IMR-90 (cell line): ENCODE data around the gene PLA2G3. TPM values are rescaled to one million over a fixed set of nuclear protein-coding genes. Genes with fewer than 3 reads are reported as not detected.
A peak's percentile ranks its signal among the peaks of the same experiment; 100 is the strongest.

Source experiments
- ATAC-seq: fragments of 200-7000 bp; cut with Tn5 transposase; 2 replicates; pipeline ENCODE4 v1.9.1; 2020; ENCODE audit warnings: low read depth, mild to moderate bottlenecking, moderate library complexity
- BruUV-seq: library from RNA; stranded (reverse); fragments of 400-500 nt; replicated peaks from 2 replicates; lab custom pipeline; 2021; lab: Mats Ljungman, UMichigan
- CTCF ChIA-PET: fragments of 300-600 bp; formaldehyde crosslinking; extraction: SDS; loops from one replicate; lab custom pipeline; 2021; ENCODE audit warnings: antibody characterized with exemption; lab: Yijun Ruan, JAX
- POLR2A ChIA-PET: fragments of 300-600 bp; sonication (Branson Sonifier 250); formaldehyde crosslinking; loops from one replicate; lab custom pipeline; 2022; ENCODE audit warnings: antibody characterized with exemption; ENCODE audit not compliant: unreplicated experiment; lab: Charles Lee
- DNase-seq: peaks from one replicate; pipeline ENCODE4 v3.0.0; 2013
- H2AFZ ChIP-seq: replicated peaks from 2 replicates; pipeline ENCODE3; 2013; ENCODE audit warnings: low read length, mild to moderate bottlenecking; ENCODE audit not compliant: poor library complexity
- H2AK5ac ChIP-seq: 2 replicates; pipeline ENCODE4 v1.6.1; 2013; ENCODE audit warnings: low read depth, low read length, inconsistent platforms
- H2AK9ac ChIP-seq: replicated peaks from 2 replicates; pipeline ENCODE3; 2013; ENCODE audit warnings: mild to moderate bottlenecking, low read depth, low read length, moderate library complexity; ENCODE audit not compliant: poor library complexity
- H2BK120ac ChIP-seq: 2 replicates; pipeline ENCODE4 v1.6.1; 2013; ENCODE audit warnings: low read depth, low read length, inconsistent platforms
- H2BK15ac ChIP-seq: 3 replicates; pipeline ENCODE4 v1.6.1; 2013; ENCODE audit warnings: low read depth, low read length, inconsistent platforms
- H2BK20ac ChIP-seq: 2 replicates; pipeline ENCODE4 v1.6.1; 2013; ENCODE audit warnings: low read depth, mild to moderate bottlenecking, inconsistent platforms, low read length, moderate library complexity
- H2BK5ac ChIP-seq: 2 replicates; pipeline ENCODE4 v1.6.1; 2013; ENCODE audit warnings: mild to moderate bottlenecking, low read depth, low read length, inconsistent platforms; ENCODE audit not compliant: poor library complexity, severe bottlenecking
- H3K14ac ChIP-seq: replicated peaks from 2 replicates; pipeline ENCODE4 v1.6.1; 2013; ENCODE audit warnings: low read depth, low read length, inconsistent platforms
- H3K18ac ChIP-seq: 2 replicates; pipeline ENCODE4 v1.6.1; 2013; ENCODE audit warnings: low read depth, low read length, control low read depth
- H3K23ac ChIP-seq: 2 replicates; pipeline ENCODE4 v1.6.1; 2013; ENCODE audit warnings: low read depth, low read length, inconsistent platforms
- H3K27ac ChIP-seq: 2 replicates; pipeline ENCODE4 v1.5.1; 2013; ENCODE audit warnings: mild to moderate bottlenecking, control low read depth, low read length; ENCODE audit not compliant: insufficient read depth
- H3K27me3 ChIP-seq: 2 replicates; pipeline ENCODE4 v1.6.1; 2013; ENCODE audit warnings: low read length; ENCODE audit not compliant: control insufficient read depth, insufficient read depth
- H3K36me3 ChIP-seq: 2 replicates; pipeline ENCODE4 v1.6.1; 2013; ENCODE audit warnings: low read length, mixed read lengths; ENCODE audit not compliant: control insufficient read depth, insufficient read depth
- H3K4ac ChIP-seq: 2 replicates; pipeline ENCODE4 v1.6.1; 2013; ENCODE audit warnings: low read depth, low read length, inconsistent platforms
- H3K4me1 ChIP-seq: 2 replicates; pipeline ENCODE4 v1.6.1; 2013; ENCODE audit warnings: low read length, mixed read lengths; ENCODE audit not compliant: control insufficient read depth, insufficient read depth
- H3K4me2 ChIP-seq: 2 replicates; pipeline ENCODE4 v1.6.1; 2013; ENCODE audit warnings: low read depth, mild to moderate bottlenecking, control low read depth, low read length, moderate library complexity
- H3K4me3 ChIP-seq: 2 replicates; pipeline ENCODE4 v1.5.1; 2013; ENCODE audit warnings: low read depth, mild to moderate bottlenecking, control low read depth, low read length, moderate library complexity; ENCODE audit not compliant: insufficient read depth
- H3K56ac ChIP-seq: 2 replicates; pipeline ENCODE4 v1.6.1; 2013; ENCODE audit warnings: low read length, inconsistent platforms; ENCODE audit not compliant: insufficient read depth; ENCODE audit errors: extremely low read depth
- H3K79me1 ChIP-seq, 2 experiments: 2 replicates each; pipeline ENCODE4 v1.6.1; 2013; ENCODE audit warnings: low read length in 2 of 2, inconsistent platforms in 1 of 2, low read depth in 1 of 2
- H3K9ac ChIP-seq: 2 replicates; pipeline ENCODE4 v1.6.1; 2013; ENCODE audit warnings: low read depth, low read length, control low read depth
- H3K9me1 ChIP-seq: 2 replicates; pipeline ENCODE4 v1.6.1; 2013; ENCODE audit warnings: low read length, inconsistent platforms; ENCODE audit not compliant: insufficient read depth
- H3K9me3 ChIP-seq: 2 replicates; pipeline ENCODE4 v1.6.1; 2013; ENCODE audit warnings: low read length; ENCODE audit not compliant: control insufficient read depth, insufficient read depth
- H4K20me1 ChIP-seq: 2 replicates; pipeline ENCODE4 v1.6.1; 2013; ENCODE audit warnings: low read length, inconsistent platforms; ENCODE audit not compliant: insufficient read depth
- H4K5ac ChIP-seq: 2 replicates; pipeline ENCODE4 v1.6.1; 2013; ENCODE audit warnings: mild to moderate bottlenecking, low read depth, low read length, control low read depth
- H4K8ac ChIP-seq, 2 experiments: 2 replicates each; pipeline ENCODE4 v1.6.1; 2013; ENCODE audit warnings: low read depth in 2 of 2, low read length in 2 of 2, control low read depth in 1 of 2, inconsistent platforms in 1 of 2
- H4K91ac ChIP-seq: 2 replicates; pipeline ENCODE4 v1.6.1; 2013; ENCODE audit warnings: low read depth, low read length, inconsistent platforms; ENCODE audit not compliant: insufficient read depth
- BHLHE40 ChIP-seq: fragments of 150-350 bp; IDR thresholded peaks from 2 replicates; pipeline ENCODE4 v1.6.1; 2016; ENCODE audit warnings: mild to moderate bottlenecking, low read depth, low read length
- CEBPB ChIP-seq: IDR thresholded peaks from 2 replicates; pipeline ENCODE4 v1.6.1; 2012; ENCODE audit warnings: low read depth, low read length, improper control_type of control experiment
- CHD1 ChIP-seq: IDR thresholded peaks from 2 replicates; pipeline ENCODE4 v1.6.1; 2012; ENCODE audit warnings: low read depth, low read length, improper control_type of control experiment
- FOS ChIP-seq: fragments of 150-350 bp; IDR thresholded peaks from 2 replicates; pipeline ENCODE4 v1.6.1; 2016; ENCODE audit warnings: low read depth, low read length
- MAFK ChIP-seq: IDR thresholded peaks from 2 replicates; pipeline ENCODE4 v1.6.1; 2012; ENCODE audit warnings: low read depth, low read length, improper control_type of control experiment
- MAZ ChIP-seq: IDR thresholded peaks from 2 replicates; pipeline ENCODE4 v1.6.1; 2012; ENCODE audit warnings: low read depth, mild to moderate bottlenecking, low read length, improper control_type of control experiment, moderate library complexity, borderline replicate concordance
- MXI1 ChIP-seq: IDR thresholded peaks from 2 replicates; pipeline ENCODE4 v1.6.1; 2012; ENCODE audit warnings: low read depth, mild to moderate bottlenecking, low read length, moderate library complexity, borderline replicate concordance
- NFE2L2 ChIP-seq: fragments of 150-350 bp; IDR thresholded peaks from 2 replicates; pipeline ENCODE4 v1.6.1; 2016; ENCODE audit warnings: low read depth, mild to moderate bottlenecking, low read length
- POLR2A ChIP-seq: IDR thresholded peaks from 2 replicates; pipeline ENCODE4 v1.6.1; 2012; ENCODE audit warnings: mild to moderate bottlenecking, low read depth, low read length
- RAD21 ChIP-seq: IDR thresholded peaks from 2 replicates; pipeline ENCODE4 v1.6.1; 2012; ENCODE audit warnings: low read length, improper control_type of control experiment
- RCOR1 ChIP-seq: IDR thresholded peaks from 2 replicates; pipeline ENCODE4 v1.6.1; 2012; ENCODE audit warnings: mild to moderate bottlenecking, low read length, improper control_type of control experiment; ENCODE audit not compliant: insufficient replicate concordance
- RFX5 ChIP-seq: IDR thresholded peaks from 2 replicates; pipeline ENCODE4 v1.8.0; 2012; ENCODE audit warnings: low read depth, mild to moderate bottlenecking, low read length, moderate library complexity
- SMC3 ChIP-seq: fragments of 150-350 bp; IDR thresholded peaks from 2 replicates; pipeline ENCODE4 v1.6.1; 2016; ENCODE audit warnings: low read depth, mild to moderate bottlenecking, antibody characterized with exemption, low read length, moderate library complexity
- WGBS, 2 experiments: methylation state at CpG; one replicate each; pipeline versions ENCODE4 v1.1.5 to v1.1.7; 2013; ENCODE audit warnings: missing lambda C conversion rate in 2 of 2; ENCODE audit not compliant: insufficient read length in 1 of 2; ENCODE audit errors: extremely low coverage in 2 of 2; 5-methylcytosine and 5-hydroxymethylcytosine counted together
- dilution Hi-C: fragments of 300-500 bp; cut with HindIII; formaldehyde crosslinking; loops from one replicate; pipeline ENCODE4 v1.14.3; 2018; ENCODE audit warnings: low sequenced_read_pairs; ENCODE audit not compliant: unreplicated experiment
- in situ Hi-C: fragments of 300-500 bp; cut with MboI; formaldehyde crosslinking; loops from 3 replicates; pipeline ENCODE4 v1.14.3; 2019; ENCODE audit warnings: low sequenced_read_pairs, inconsistent platforms, mixed read lengths
- intact Hi-C: fragments of 100-400 bp; cut with micrococcal nuclease; formaldehyde crosslinking; loops from 2 replicates; pipeline ENCODE4 v1.10.0; 2022
- polyA plus RNA-seq, 3 experiments: library from polyadenylated mRNA; depleted of rRNA; stranded (reverse); fragments of >200 nt; gene quantifications; 2 replicates each; pipeline ENCODE4 v1.2.3, GENCODE V29; 2012; ENCODE audit warnings: low replicate concordance in 1 of 3
- total RNA-seq: library from RNA; depleted of rRNA; stranded (reverse); fragments of >200 nt; gene quantifications from 2 replicates; pipeline ENCODE4 v1.2.3, GENCODE V29; 2012
- TF ChIP-seq, protein P1 (sequence below): fragments of 150-350 bp; IDR thresholded peaks from 2 replicates; pipeline ENCODE4 v1.6.1; 2017; ENCODE audit warnings: mild to moderate bottlenecking, antibody characterized with exemption, low read length, low read depth
- TF ChIP-seq, protein P2 (sequence below): conservative IDR thresholded peaks from 2 replicates; pipeline ENCODE4 v1.5.1; 2012; ENCODE audit warnings: mild to moderate bottlenecking, low read depth, low read length, improper control_type of control experiment
- TF ChIP-seq, protein P3 (sequence below): fragments of 150-350 bp; IDR thresholded peaks from 2 replicates; pipeline ENCODE4 v1.6.1; 2016; ENCODE audit warnings: low read depth, mild to moderate bottlenecking, low read length, moderate library complexity, borderline replicate concordance

Gene PLA2G3
- total and polyA plus RNA-seq, 2 of the 4 experiments (the other 2 are of a cell fraction), result under 0.01 to 0.12 TPM

DNA sequence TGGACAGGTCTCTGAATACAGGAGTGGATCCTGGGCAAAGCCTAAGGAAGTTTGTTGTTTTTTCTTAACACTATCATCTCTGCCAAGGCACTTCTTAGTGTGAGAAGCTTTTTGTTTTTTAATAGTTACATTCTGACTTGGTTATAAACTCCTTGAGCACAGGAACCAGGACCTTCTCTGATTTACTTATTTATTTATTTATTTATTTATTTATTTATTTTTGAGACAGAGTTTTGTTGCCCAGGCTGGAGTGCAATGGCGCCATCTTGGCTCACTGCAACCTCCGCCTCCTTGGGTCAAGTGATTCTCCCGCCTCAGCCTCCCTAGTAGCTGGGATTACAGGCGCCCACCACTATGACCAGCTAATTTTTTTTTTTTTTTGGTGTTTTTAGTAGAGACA, 30.7 kb upstream of the PLA2G3 start:
- no TSS peak for BruUV-seq
- in situ Hi-C loops, result no loop called here
- TF ChIP-seq, protein P1, sequence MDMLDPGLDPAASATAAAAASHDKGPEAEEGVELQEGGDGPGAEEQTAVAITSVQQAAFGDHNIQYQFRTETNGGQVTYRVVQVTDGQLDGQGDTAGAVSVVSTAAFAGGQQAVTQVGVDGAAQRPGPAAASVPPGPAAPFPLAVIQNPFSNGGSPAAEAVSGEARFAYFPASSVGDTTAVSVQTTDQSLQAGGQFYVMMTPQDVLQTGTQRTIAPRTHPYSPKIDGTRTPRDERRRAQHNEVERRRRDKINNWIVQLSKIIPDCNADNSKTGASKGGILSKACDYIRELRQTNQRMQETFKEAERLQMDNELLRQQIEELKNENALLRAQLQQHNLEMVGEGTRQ, result no peak
- TF ChIP-seq RAD21, result no peak
- TF ChIP-seq MAZ, result no peak
- TF ChIP-seq POLR2A, result no peak
- no peak for TF ChIP-seq NFE2L2
- no peak for TF ChIP-seq FOS
- no peak for TF ChIP-seq CHD1
- TF ChIP-seq BHLHE40, result no peak
- no peak for TF ChIP-seq MXI1
- TF ChIP-seq, protein P2, sequence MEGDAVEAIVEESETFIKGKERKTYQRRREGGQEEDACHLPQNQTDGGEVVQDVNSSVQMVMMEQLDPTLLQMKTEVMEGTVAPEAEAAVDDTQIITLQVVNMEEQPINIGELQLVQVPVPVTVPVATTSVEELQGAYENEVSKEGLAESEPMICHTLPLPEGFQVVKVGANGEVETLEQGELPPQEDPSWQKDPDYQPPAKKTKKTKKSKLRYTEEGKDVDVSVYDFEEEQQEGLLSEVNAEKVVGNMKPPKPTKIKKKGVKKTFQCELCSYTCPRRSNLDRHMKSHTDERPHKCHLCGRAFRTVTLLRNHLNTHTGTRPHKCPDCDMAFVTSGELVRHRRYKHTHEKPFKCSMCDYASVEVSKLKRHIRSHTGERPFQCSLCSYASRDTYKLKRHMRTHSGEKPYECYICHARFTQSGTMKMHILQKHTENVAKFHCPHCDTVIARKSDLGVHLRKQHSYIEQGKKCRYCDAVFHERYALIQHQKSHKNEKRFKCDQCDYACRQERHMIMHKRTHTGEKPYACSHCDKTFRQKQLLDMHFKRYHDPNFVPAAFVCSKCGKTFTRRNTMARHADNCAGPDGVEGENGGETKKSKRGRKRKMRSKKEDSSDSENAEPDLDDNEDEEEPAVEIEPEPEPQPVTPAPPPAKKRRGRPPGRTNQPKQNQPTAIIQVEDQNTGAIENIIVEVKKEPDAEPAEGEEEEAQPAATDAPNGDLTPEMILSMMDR, result no peak
- no peak for TF ChIP-seq MAFK
- TF ChIP-seq, protein P3, sequence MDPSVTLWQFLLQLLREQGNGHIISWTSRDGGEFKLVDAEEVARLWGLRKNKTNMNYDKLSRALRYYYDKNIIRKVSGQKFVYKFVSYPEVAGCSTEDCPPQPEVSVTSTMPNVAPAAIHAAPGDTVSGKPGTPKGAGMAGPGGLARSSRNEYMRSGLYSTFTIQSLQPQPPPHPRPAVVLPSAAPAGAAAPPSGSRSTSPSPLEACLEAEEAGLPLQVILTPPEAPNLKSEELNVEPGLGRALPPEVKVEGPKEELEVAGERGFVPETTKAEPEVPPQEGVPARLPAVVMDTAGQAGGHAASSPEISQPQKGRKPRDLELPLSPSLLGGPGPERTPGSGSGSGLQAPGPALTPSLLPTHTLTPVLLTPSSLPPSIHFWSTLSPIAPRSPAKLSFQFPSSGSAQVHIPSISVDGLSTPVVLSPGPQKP, result no peak
- TF ChIP-seq CEBPB, result no peak
- TF ChIP-seq RCOR1, result no peak
- no peak for TF ChIP-seq RFX5
- TF ChIP-seq SMC3, result no peak
- H3K79me1 ChIP-seq, result peaks cover 27 to 67% of the 10 kb centered on the region in 2 experiments
- no peak overlapping the region for H2AK9ac ChIP-seq
- H2AFZ ChIP-seq, result no peak overlapping the region
- H2BK20ac ChIP-seq, result no peak overlapping the region
- no peak for ATAC-seq
- peak overlapping the region in 1 of 2 experiments; percentile 69; a peak in 1 of 4 replicates for H4K8ac ChIP-seq
- peak overlapping the region; percentile 90; the same call in 1 of the 2 replicates for H4K5ac ChIP-seq
- H3K56ac ChIP-seq, result no peak overlapping the region
- H2BK15ac ChIP-seq, result no peak overlapping the region; the same call in 2 of the 3 replicates
- peak overlapping the region; percentile 79; the same call in 1 of the 2 replicates for H3K18ac ChIP-seq
- CTCF ChIA-PET, result interaction anchor here (1.0 kb wide), 1 partner anchor 64 kb away, joined by 5 read pairs; the partner anchor contains the start of gene SELENOM
- no peak for DNase-seq
- peak overlapping the region; percentile 62; the same call in 1 of the 2 replicates for H4K91ac ChIP-seq
- H3K27me3 ChIP-seq, result no peaks in the 10 kb centered on the region
- no peak overlapping the region for H3K4me3 ChIP-seq
- peak overlapping the region; percentile 62; the same call in 1 of the 2 replicates for H3K14ac ChIP-seq
- H3K4me1 ChIP-seq, result peaks cover 20% of the 10 kb centered on the region
- H2AK5ac ChIP-seq, result peak overlapping the region; percentile 98; the same call in 1 of the 2 replicates
- H4K20me1 ChIP-seq, result peaks cover 18% of the 10 kb centered on the region; the same call in 1 of the 2 replicates
- H3K9me3 ChIP-seq, result no peaks in the 10 kb centered on the region
- H3K9me1 ChIP-seq, result peaks cover 10% of the 10 kb centered on the region
- peak overlapping the region; percentile 80 for H2BK5ac ChIP-seq
- peaks cover 6% of the 10 kb centered on the region for H3K36me3 ChIP-seq
- no peak overlapping the region for H2BK120ac ChIP-seq
- intact Hi-C loops, result no loop called here
- H3K23ac ChIP-seq, result no peak overlapping the region; the same call in 1 of the 2 replicates
- WGBS, 2 experiments, result no CpG with 5 or more reads among the region's 4 CpGs
- POLR2A ChIA-PET, result interaction anchor here (0.6 kb wide), 1 partner anchor 9 kb away, joined by 16 read pairs; no protein-coding TSS in a partner anchor
- peak overlapping the region; percentile 64; the same call in 1 of the 2 replicates for H3K4ac ChIP-seq
- H3K27ac ChIP-seq, result peak overlapping the region; percentile 47
- dilution Hi-C loops, result no loop called here
- H3K9ac ChIP-seq, result no peak overlapping the region
- no peak overlapping the region for H3K4me2 ChIP-seq
